ENCODE results near the gene PROSER2.

Gene PROSER2

GRCh38 chr10:11798845-11799735 is 24.1 kb upstream of the PROSER2 start:
- FAIRE-seq (no peak), DNase-seq (ENCODE audit: extremely low spot score, insufficient read length, low read depth) (no peak)

- FAIRE-seq (no peak), DNase-seq (ENCODE audit: extremely low spot score, insufficient read length, low read depth) (no peak)
Measured at GRCh38 chr10:11799736-11800080, 23.4 kb upstream of the PROSER2 start.

GRCh38 chr10:11804336-11804735 is 18.8 kb upstream of the PROSER2 start:
- DNase-seq (ENCODE audit: extremely low spot score, insufficient read length, low read depth) (no peak), FAIRE-seq (no peak)

- DNase-seq (ENCODE audit: extremely low spot score, insufficient read length, low read depth): no peak
- no peak for FAIRE-seq
Measured at GRCh38 chr10:11805792-11806191, 17.4 kb upstream of the PROSER2 start.

- no peak for FAIRE-seq
- no peak for DNase-seq (ENCODE audit: extremely low spot score, insufficient read length, low read depth)
Measured at GRCh38 chr10:11806706-11807105, 16.4 kb upstream of the PROSER2 start.

- DNase-seq (ENCODE audit: extremely low spot score, insufficient read length, low read depth): no peak
- FAIRE-seq: no peak
Measured at GRCh38 chr10:11808808-11809207, 14.3 kb upstream of the PROSER2 start.

- no peak for FAIRE-seq
- no peak for DNase-seq (ENCODE audit: extremely low spot score, insufficient read length, low read depth)
Measured at GRCh38 chr10:11810313-11810766, 12.8 kb upstream of the PROSER2 start.

GRCh38 chr10:11810973-11811372 is 12.2 kb upstream of the PROSER2 start:
- DNase-seq (ENCODE audit: extremely low spot score, insufficient read length, low read depth) (no peak), FAIRE-seq (no peak)

- DNase-seq (ENCODE audit: extremely low spot score, insufficient read length, low read depth) (no peak), FAIRE-seq (no peak)
Measured at GRCh38 chr10:11813177-11813576, 10.0 kb upstream of the PROSER2 start.

- FAIRE-seq: no peak
- no peak for DNase-seq (ENCODE audit: extremely low spot score, insufficient read length, low read depth)
Measured at GRCh38 chr10:11813855-11814567, 9.1 kb upstream of the PROSER2 start.

- no peak for FAIRE-seq
Measured at GRCh38 chr10:11819027-11819426, 4.1 kb upstream of the PROSER2 start.

GRCh38 chr10:11822026-11822756 is 965 bp upstream of the PROSER2 start:
- DNase-seq (ENCODE audit: extremely low spot score, insufficient read length, low read depth) (no peak), FAIRE-seq (no peak)

More at GRCh38 chr10:11819027-11819426, 4.1 kb upstream of the PROSER2 start:
- DNase-seq (ENCODE audit: extremely low spot score, insufficient read length, low read depth): no peak

GRCh38 chr10:11822809-11823121 is 391 bp upstream of the PROSER2 start:
- FAIRE-seq: no peak
- DNase-seq (ENCODE audit: extremely low spot score, insufficient read length, low read depth): no peak

- FAIRE-seq (no peak), DNase-seq (ENCODE audit: extremely low spot score, insufficient read length, low read depth) (no peak)
Measured at GRCh38 chr10:11823989-11824346, 812 bp downstream of the PROSER2 start.

GRCh38 chr10:11824376-11824775 is 1.2 kb downstream of the PROSER2 start:
- DNase-seq (ENCODE audit: extremely low spot score, insufficient read length, low read depth) (no peak), FAIRE-seq (no peak)

GRCh38 chr10:11824825-11825224 is 1.7 kb downstream of the PROSER2 start:
- no peak for DNase-seq (ENCODE audit: extremely low spot score, insufficient read length, low read depth)
- no peak for FAIRE-seq

- DNase-seq (ENCODE audit: extremely low spot score, insufficient read length, low read depth) (no peak), FAIRE-seq (no peak)
Measured at GRCh38 chr10:11825796-11826414, 2.7 kb downstream of the PROSER2 start.

- FAIRE-seq: no peak
- no peak for DNase-seq (ENCODE audit: extremely low spot score, insufficient read length, low read depth)
Measured at GRCh38 chr10:11827006-11827405, 3.9 kb downstream of the PROSER2 start.

GRCh38 chr10:11827414-11827813 is 4.3 kb downstream of the PROSER2 start:
- no peak for FAIRE-seq
- DNase-seq (ENCODE audit: extremely low spot score, insufficient read length, low read depth): no peak

GRCh38 chr10:11828682-11829284 is 5.6 kb downstream of the PROSER2 start:
- FAIRE-seq (no peak), DNase-seq (ENCODE audit: extremely low spot score, insufficient read length, low read depth) (no peak)

Measured in GM18507 (cell line).